H1 (cell line): ENCODE measurements around the gene LIPC. TPM values are rescaled to one million over a fixed set of nuclear protein-coding genes. Genes with fewer than 3 reads are reported as not detected.

Experiments used
- GABPA ChIP-seq: IDR thresholded peaks from 2 replicates; pipeline ENCODE4 v1.6.1; 2011; ENCODE audit warnings: mild to moderate bottlenecking, low read length, moderate library complexity, borderline replicate concordance; ENCODE audit not compliant: insufficient read depth
- NRF1 ChIP-seq: IDR thresholded peaks from 2 replicates; pipeline ENCODE4 v1.6.1; 2011; ENCODE audit warnings: mild to moderate bottlenecking, low read depth, low read length, improper control_type of control experiment
- SP1 ChIP-seq: IDR thresholded peaks from 2 replicates; pipeline ENCODE4 v1.6.1; 2011; ENCODE audit warnings: low read depth, low read length
- SP4 ChIP-seq: IDR thresholded peaks from 2 replicates; pipeline ENCODE4 v1.6.1; 2012; ENCODE audit warnings: low read length, inconsistent platforms
- polyA plus RNA-seq, 7 experiments: library from polyadenylated mRNA; depleted of rRNA in 3 of 7; stranded (reverse) in 5 of 7; unstranded in 2 of 7; fragments of >200 nt in 5 of 7; fragments of 200-250 nt in 2 of 7; gene quantifications; 1 replicate in 5 of 7; 2 replicates in 1 of 7; 4 replicates in 1 of 7; pipeline versions ENCODE4 v1.2.1 to v1.2.3, GENCODE V29; 2011 to 2013; ENCODE audit warnings: missing spikeins in 2 of 7, mixed read lengths in 2 of 7
- total RNA-seq: library from RNA; stranded (reverse); fragmentation: NEBNext Ultra II Directional; extraction: Animal tissue kit (Norgen Biotek cat#: 25700); gene quantifications from 2 replicates; pipeline ENCODE4 v1.2.1, GENCODE V29; 2021

The LIPC gene
- total and polyA plus RNA-seq, 2 of the 8 experiments (the other 6 are each of a cell fraction or from before 2014, with no cell fraction given), result not detected

- TF ChIP-seq SP4 (no peak), SP1 (no peak), NRF1 (no peak), GABPA (no peak)
Observed at GRCh38 chr15:58572521-58572920, 140.7 kb downstream of the LIPC start (continued).
